Neural cell (in vitro differentiated cells): ENCODE measurements around the gene LYVE1. TPM values are rescaled to one million over a fixed set of nuclear protein-coding genes. Genes with fewer than 3 reads are reported as not detected.

Experiments used
- H2AFZ ChIP-seq: fragments of 200-600, 300-800 bp; sonication (generic), shearing (Covaris generic); 2 replicates; pipeline ENCODE4 v1.6.0; 2014; ENCODE audit warnings: low read depth, mild to moderate bottlenecking, antibody characterized with exemption, low read length, moderate library complexity
- H3F3A ChIP-seq: fragments of 200-600 bp; shearing (Covaris generic); 2 replicates; pipeline ENCODE4 v1.6.1; 2016; ENCODE audit warnings: mild to moderate bottlenecking, moderate library complexity, mixed read lengths, antibody characterized with exemption, low read length; ENCODE audit not compliant: insufficient read depth, poor library complexity, severe bottlenecking
- H3K27ac ChIP-seq: fragments of 200-600, 300-800 bp; sonication (generic), shearing (Covaris generic); 2 replicates; pipeline ENCODE4 v1.5.1; 2014; ENCODE audit warnings: mild to moderate bottlenecking, low read length, moderate library complexity
- H3K27me3 ChIP-seq: fragments of 300-800, 200-600 bp; sonication (generic), shearing (Covaris generic); 2 replicates; pipeline ENCODE4 v1.6.0; 2014; ENCODE audit warnings: mild to moderate bottlenecking, low read depth, low read length, moderate library complexity; ENCODE audit not compliant: insufficient read depth
- H3K36me3 ChIP-seq: fragments of 300-800, 200-600 bp; sonication (generic), shearing (Covaris generic); 2 replicates; pipeline ENCODE4 v1.5.1; 2014; ENCODE audit warnings: mild to moderate bottlenecking, antibody characterized with exemption, low read length, moderate library complexity; ENCODE audit not compliant: insufficient read depth
- H3K4me2 ChIP-seq: fragments of 300-800, 200-600 bp; sonication (generic), shearing (Covaris generic); 2 replicates; pipeline ENCODE4 v1.6.0; 2014; ENCODE audit warnings: mild to moderate bottlenecking, low read length
- H3K4me3 ChIP-seq: fragments of 300-800, 200-600 bp; sonication (generic), shearing (Covaris generic); 2 replicates; pipeline ENCODE4 v1.5.1; 2014; ENCODE audit warnings: mild to moderate bottlenecking, low read length, moderate library complexity
- H3K79me2 ChIP-seq: fragments of 200-600 bp; shearing (Covaris generic); replicated peaks from 2 replicates; pipeline ENCODE4 v1.6.0; 2014; ENCODE audit warnings: mild to moderate bottlenecking, low read length, moderate library complexity; ENCODE audit not compliant: insufficient read depth
- H3K9ac ChIP-seq: fragments of 300-800, 200-600 bp; sonication (generic), shearing (Covaris generic); 2 replicates; pipeline ENCODE4 v1.6.1; 2016; ENCODE audit warnings: mild to moderate bottlenecking, low read length, mixed read lengths
- H3K9me2 ChIP-seq: fragments of 200-600 bp; shearing (Covaris generic); 2 replicates; pipeline ENCODE4 v1.6.1; 2016; ENCODE audit warnings: mild to moderate bottlenecking, low read length, mixed read lengths; ENCODE audit not compliant: insufficient read depth
- H3K9me3 ChIP-seq: fragments of 200-600, 300-800 bp; sonication (generic), shearing (Covaris generic); 2 replicates; pipeline ENCODE4 v1.6.1; 2016; ENCODE audit warnings: mild to moderate bottlenecking, mixed run types, low read length, moderate library complexity, mixed read lengths
- H4K20me1 ChIP-seq: fragments of 200-600 bp; shearing (Covaris generic); 2 replicates; pipeline ENCODE4 v1.6.1; 2016; ENCODE audit warnings: mild to moderate bottlenecking, mixed run types; ENCODE audit not compliant: insufficient read depth
- EP300 ChIP-seq: fragments of 450-650 bp; conservative IDR thresholded peaks from 2 replicates; pipeline ENCODE4 v1.6.1; 2014; ENCODE audit warnings: antibody characterized with exemption, mild to moderate bottlenecking, moderate library complexity; ENCODE audit not compliant: poor library complexity, severe bottlenecking
- EZH2 ChIP-seq: fragments of 200-600, 300-800 bp; shearing (Covaris generic), sonication (generic); IDR thresholded peaks from 2 replicates; pipeline ENCODE4 v1.6.1; 2014; ENCODE audit warnings: antibody characterized with exemption, low read length, borderline replicate concordance, mild to moderate bottlenecking; ENCODE audit not compliant: insufficient read depth, poor library complexity, severe bottlenecking
- MXI1 ChIP-seq: fragments of 450-650 bp; conservative IDR thresholded peaks from 2 replicates; pipeline ENCODE4 v1.6.1; 2014; ENCODE audit warnings: antibody characterized with exemption, mild to moderate bottlenecking; ENCODE audit not compliant: poor library complexity, severe bottlenecking
- POLR2AphosphoS5 ChIP-seq: IDR thresholded peaks from 2 replicates; pipeline ENCODE4 v1.6.1; 2012
- RAD21 ChIP-seq: fragments of 450-650 bp; conservative IDR thresholded peaks from 2 replicates; pipeline ENCODE4 v1.6.1; 2014; ENCODE audit warnings: antibody characterized with exemption, mild to moderate bottlenecking, moderate library complexity
- SMC3 ChIP-seq: fragments of 450-650 bp; conservative IDR thresholded peaks from 2 replicates; pipeline ENCODE4 v1.6.1; 2014; ENCODE audit warnings: antibody characterized with exemption, mild to moderate bottlenecking, moderate library complexity; ENCODE audit not compliant: poor library complexity
- TAF1 ChIP-seq: IDR thresholded peaks from 2 replicates; pipeline ENCODE4 v1.6.1; 2012; ENCODE audit warnings: low read depth
- polyA plus RNA-seq: library from polyadenylated mRNA; depleted of rRNA; stranded (reverse); fragments of >200 nt; gene quantifications from 2 replicates; pipeline ENCODE4 v1.2.3, GENCODE V29; 2014
- TF ChIP-seq, protein P1 (sequence below): fragments of 450-650 bp; IDR thresholded peaks from 2 replicates; pipeline ENCODE4 v1.5.1; 2014; ENCODE audit warnings: antibody characterized with exemption, mild to moderate bottlenecking, moderate library complexity; ENCODE audit not compliant: poor library complexity, severe bottlenecking
- TF ChIP-seq, protein P2 (sequence below): IDR thresholded peaks from 2 replicates; pipeline ENCODE4 v1.6.1; 2012; ENCODE audit warnings: borderline replicate concordance

LYVE1 gene
- polyA plus RNA-seq, 1 donor from 2014 or later, result not detected

DNA sequence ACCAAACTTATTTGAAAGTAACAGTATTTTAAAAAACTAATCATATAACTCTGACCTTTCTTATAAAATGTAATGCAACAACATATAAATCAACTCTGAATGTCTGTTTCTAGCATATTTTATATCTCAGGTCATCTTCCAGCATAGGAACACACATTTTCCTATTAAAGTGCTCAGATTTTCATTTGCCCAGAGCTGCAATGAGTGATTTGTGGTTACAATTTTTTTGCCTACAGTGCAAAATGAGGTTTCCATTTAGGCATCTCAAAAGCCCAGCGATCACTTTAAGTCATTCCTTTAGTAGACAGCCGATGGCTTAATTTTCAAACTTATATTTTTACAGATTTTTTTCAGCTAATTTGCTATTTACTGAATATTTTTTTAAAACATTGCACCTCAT is 1.0 kb downstream of the LYVE1 start:
- Histone ChIP-seq H3K9ac (no peak overlapping the region), H2AFZ (no peak overlapping the region), H3F3A (no peaks in the 10 kb centered on the region), H3K4me2 (no peak overlapping the region), H3K9me2 (no peaks in the 10 kb centered on the region), H3K79me2 (no peaks in the 10 kb centered on the region), H3K4me3 (no peak overlapping the region), H3K36me3 (no peaks in the 10 kb centered on the region), H3K9me3 (no peaks in the 10 kb centered on the region), H4K20me1 (no peaks in the 10 kb centered on the region), H3K27ac (no peak overlapping the region), H3K27me3 (no peaks in the 10 kb centered on the region)
- TF ChIP-seq, protein P1, sequence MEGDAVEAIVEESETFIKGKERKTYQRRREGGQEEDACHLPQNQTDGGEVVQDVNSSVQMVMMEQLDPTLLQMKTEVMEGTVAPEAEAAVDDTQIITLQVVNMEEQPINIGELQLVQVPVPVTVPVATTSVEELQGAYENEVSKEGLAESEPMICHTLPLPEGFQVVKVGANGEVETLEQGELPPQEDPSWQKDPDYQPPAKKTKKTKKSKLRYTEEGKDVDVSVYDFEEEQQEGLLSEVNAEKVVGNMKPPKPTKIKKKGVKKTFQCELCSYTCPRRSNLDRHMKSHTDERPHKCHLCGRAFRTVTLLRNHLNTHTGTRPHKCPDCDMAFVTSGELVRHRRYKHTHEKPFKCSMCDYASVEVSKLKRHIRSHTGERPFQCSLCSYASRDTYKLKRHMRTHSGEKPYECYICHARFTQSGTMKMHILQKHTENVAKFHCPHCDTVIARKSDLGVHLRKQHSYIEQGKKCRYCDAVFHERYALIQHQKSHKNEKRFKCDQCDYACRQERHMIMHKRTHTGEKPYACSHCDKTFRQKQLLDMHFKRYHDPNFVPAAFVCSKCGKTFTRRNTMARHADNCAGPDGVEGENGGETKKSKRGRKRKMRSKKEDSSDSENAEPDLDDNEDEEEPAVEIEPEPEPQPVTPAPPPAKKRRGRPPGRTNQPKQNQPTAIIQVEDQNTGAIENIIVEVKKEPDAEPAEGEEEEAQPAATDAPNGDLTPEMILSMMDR, result no peak
- TF ChIP-seq RAD21, result no peak
- no peak for TF ChIP-seq MXI1
- TF ChIP-seq EP300, result no peak
- no peak for TF ChIP-seq SMC3
- TF ChIP-seq EZH2, result no peak
- no peak for TF ChIP-seq TAF1
- no peak for TF ChIP-seq POLR2AphosphoS5
- TF ChIP-seq, protein P2, sequence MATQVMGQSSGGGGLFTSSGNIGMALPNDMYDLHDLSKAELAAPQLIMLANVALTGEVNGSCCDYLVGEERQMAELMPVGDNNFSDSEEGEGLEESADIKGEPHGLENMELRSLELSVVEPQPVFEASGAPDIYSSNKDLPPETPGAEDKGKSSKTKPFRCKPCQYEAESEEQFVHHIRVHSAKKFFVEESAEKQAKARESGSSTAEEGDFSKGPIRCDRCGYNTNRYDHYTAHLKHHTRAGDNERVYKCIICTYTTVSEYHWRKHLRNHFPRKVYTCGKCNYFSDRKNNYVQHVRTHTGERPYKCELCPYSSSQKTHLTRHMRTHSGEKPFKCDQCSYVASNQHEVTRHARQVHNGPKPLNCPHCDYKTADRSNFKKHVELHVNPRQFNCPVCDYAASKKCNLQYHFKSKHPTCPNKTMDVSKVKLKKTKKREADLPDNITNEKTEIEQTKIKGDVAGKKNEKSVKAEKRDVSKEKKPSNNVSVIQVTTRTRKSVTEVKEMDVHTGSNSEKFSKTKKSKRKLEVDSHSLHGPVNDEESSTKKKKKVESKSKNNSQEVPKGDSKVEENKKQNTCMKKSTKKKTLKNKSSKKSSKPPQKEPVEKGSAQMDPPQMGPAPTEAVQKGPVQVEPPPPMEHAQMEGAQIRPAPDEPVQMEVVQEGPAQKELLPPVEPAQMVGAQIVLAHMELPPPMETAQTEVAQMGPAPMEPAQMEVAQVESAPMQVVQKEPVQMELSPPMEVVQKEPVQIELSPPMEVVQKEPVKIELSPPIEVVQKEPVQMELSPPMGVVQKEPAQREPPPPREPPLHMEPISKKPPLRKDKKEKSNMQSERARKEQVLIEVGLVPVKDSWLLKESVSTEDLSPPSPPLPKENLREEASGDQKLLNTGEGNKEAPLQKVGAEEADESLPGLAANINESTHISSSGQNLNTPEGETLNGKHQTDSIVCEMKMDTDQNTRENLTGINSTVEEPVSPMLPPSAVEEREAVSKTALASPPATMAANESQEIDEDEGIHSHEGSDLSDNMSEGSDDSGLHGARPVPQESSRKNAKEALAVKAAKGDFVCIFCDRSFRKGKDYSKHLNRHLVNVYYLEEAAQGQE, result no peak

DNA sequence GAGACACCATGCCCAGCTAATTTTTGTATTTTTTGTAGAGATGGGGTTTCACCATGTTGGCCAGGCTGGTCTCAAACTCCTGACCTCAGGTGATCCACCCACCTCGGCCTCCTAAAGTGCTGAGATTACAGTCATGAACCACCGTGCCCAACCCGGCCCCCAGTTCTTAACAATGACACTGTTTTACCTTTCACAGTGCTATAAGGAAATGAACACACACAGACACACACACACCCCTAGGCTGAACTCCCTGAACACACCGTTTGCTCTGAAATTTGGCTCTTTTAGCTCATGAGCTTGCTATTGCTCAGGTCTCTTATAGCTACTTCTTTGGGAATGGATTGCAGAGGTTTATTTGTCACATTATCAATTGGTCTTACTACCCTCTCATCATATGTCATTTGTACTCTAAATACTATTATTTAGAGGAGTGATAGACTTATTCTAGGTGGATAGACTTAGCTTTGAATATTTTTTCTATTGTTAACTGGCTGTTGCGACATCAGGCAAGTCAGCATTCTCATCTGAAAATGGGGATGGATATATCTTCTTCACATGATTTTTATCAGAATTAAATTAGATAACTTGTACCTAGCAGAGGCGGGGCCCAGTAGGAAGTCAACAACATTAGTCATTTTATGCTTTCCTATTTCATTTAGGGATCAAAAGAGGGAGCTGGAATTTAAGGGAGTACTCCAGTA is 2.1 kb downstream of the LYVE1 start:
- Histone ChIP-seq H3K4me2 (no peak overlapping the region), H3K9me2 (no peaks in the 10 kb centered on the region), H3K79me2 (no peaks in the 10 kb centered on the region), H2AFZ (no peak overlapping the region), H3F3A (no peaks in the 10 kb centered on the region), H3K36me3 (no peaks in the 10 kb centered on the region), H3K4me3 (no peak overlapping the region), H3K9ac (no peak overlapping the region), H4K20me1 (no peaks in the 10 kb centered on the region), H3K9me3 (no peaks in the 10 kb centered on the region), H3K27ac (no peak overlapping the region), H3K27me3 (no peaks in the 10 kb centered on the region)
- TF ChIP-seq MXI1, result no peak
- no peak for TF ChIP-seq RAD21
